SK-N-SH (cell line): ENCODE measurements around the gene SF3B1. TPM values are rescaled to one million over a fixed set of nuclear protein-coding genes. Genes with fewer than 3 reads are reported as not detected.
A peak's percentile ranks its signal among the peaks of the same experiment; 100 is the strongest.

Source experiments
- CTCF ChIA-PET: fragments of 300-600, 350-600 bp; formaldehyde crosslinking; extraction: SDS; loops from one replicate; lab custom pipeline; 2021; lab: Yijun Ruan, JAX
- POLR2A ChIA-PET: fragments of 350-600 bp; sonication (Branson Sonifier 250); formaldehyde crosslinking; extraction: SDS; loops from one replicate; lab custom pipeline; 2020; ENCODE audit warnings: antibody characterized with exemption, inconsistent platforms; lab: Yijun Ruan, JAX
- DNase-seq: peaks from one replicate; pipeline ENCODE4 v3.0.0; 2012
- H2AFZ ChIP-seq: fragments of 200-600 bp; sonication (generic); 2 replicates; pipeline ENCODE4 v1.8.1; 2016; ENCODE audit warnings: antibody characterized with exemption, mild to moderate bottlenecking, low read depth
- H3F3A ChIP-seq: fragments of 200-600 bp; sonication (generic); replicated peaks from 2 replicates; pipeline ENCODE3; 2016; ENCODE audit warnings: antibody characterized with exemption, mild to moderate bottlenecking; ENCODE audit not compliant: insufficient read depth
- H3K27ac ChIP-seq, 2 experiments: fragments of 200-500 bp in 1 of 2; fragments of 200-600 bp in 1 of 2; sonication (Bioruptor generic) in 1 of 2; sonication (generic), shearing (Covaris generic) in 1 of 2; 2 replicates each; pipeline versions ENCODE4 v1.5.1 to v1.6.1; 2014 to 2016; ENCODE audit warnings: low read depth in 2 of 2, inconsistent platforms in 1 of 2, low read length in 1 of 2, mild to moderate bottlenecking in 1 of 2, mixed read lengths in 1 of 2
- H3K27me3 ChIP-seq: fragments of 200-600 bp; sonication (generic), shearing (Covaris generic); 2 replicates; pipeline ENCODE4 v1.6.1; 2016; ENCODE audit warnings: mixed run types; ENCODE audit not compliant: insufficient read depth
- H3K36me3 ChIP-seq, 2 experiments: fragments of 200-500 bp in 1 of 2; fragments of 200-600 bp in 1 of 2; sonication (Bioruptor generic) in 1 of 2; sonication (generic) in 1 of 2; replicated peaks in 1 of 2; 2 replicates each; pipeline versions ENCODE3 to v1.5.1; 2014 to 2016; ENCODE audit warnings: low read length in 1 of 2, mild to moderate bottlenecking in 1 of 2; ENCODE audit not compliant: insufficient read depth in 2 of 2, control insufficient read depth in 1 of 2
- H3K4me1 ChIP-seq, 2 experiments: fragments of 200-500 bp in 1 of 2; fragments of 200-600 bp in 1 of 2; sonication (Bioruptor generic) in 1 of 2; sonication (generic), shearing (Covaris generic) in 1 of 2; 2 replicates each; pipeline versions ENCODE4 v1.5.1 to v1.6.1; 2014 to 2016; ENCODE audit warnings: low read depth in 1 of 2, low read length in 1 of 2, mixed run types in 1 of 2; ENCODE audit not compliant: insufficient read depth in 2 of 2, control insufficient read depth in 1 of 2
- H3K4me2 ChIP-seq: fragments of 200-600 bp; sonication (generic), shearing (Covaris generic); 2 replicates; pipeline ENCODE4 v1.6.1; 2017; ENCODE audit warnings: mixed run types
- H3K4me3 ChIP-seq, 2 experiments: fragments of 200-500 bp in 1 of 2; fragments of 200-600 bp in 1 of 2; sonication (Bioruptor generic) in 1 of 2; sonication (generic), shearing (Covaris generic) in 1 of 2; 2 replicates each; pipeline versions ENCODE4 v1.5.1 to v1.8.1; 2014 to 2016; ENCODE audit warnings: low read depth in 2 of 2, inconsistent platforms in 1 of 2, low read length in 1 of 2, mild to moderate bottlenecking in 1 of 2, mixed read lengths in 1 of 2, moderate library complexity in 1 of 2
- H3K79me2 ChIP-seq: fragments of 200-600 bp; sonication (generic); 2 replicates; pipeline ENCODE4 v1.8.1; 2017; ENCODE audit warnings: mild to moderate bottlenecking; ENCODE audit not compliant: insufficient read depth
- H3K9ac ChIP-seq: fragments of 200-600 bp; sonication (generic); 2 replicates; pipeline ENCODE4 v1.6.1; 2017; ENCODE audit warnings: mixed run types
- H3K9me2 ChIP-seq: fragments of 200-600 bp; sonication (generic); 2 replicates; pipeline ENCODE4 v1.6.1; 2017; ENCODE audit warnings: mixed run types
- H3K9me3 ChIP-seq: fragments of 200-600 bp; sonication (generic); 2 replicates; pipeline ENCODE4 v1.6.1; 2017; ENCODE audit warnings: mixed run types, mild to moderate bottlenecking, moderate library complexity
- H4K20me1 ChIP-seq: fragments of 200-600 bp; sonication (generic); 2 replicates; pipeline ENCODE4 v1.6.1; 2017; ENCODE audit warnings: mild to moderate bottlenecking, mixed run types; ENCODE audit not compliant: insufficient read depth
- CTCF ChIP-seq: fragments of 200-600 bp; sonication (generic); IDR thresholded peaks from 2 replicates; pipeline ENCODE4 v1.6.1; 2017; ENCODE audit warnings: antibody characterized with exemption, mild to moderate bottlenecking, moderate library complexity
- ELF1 ChIP-seq: IDR thresholded peaks from 2 replicates; pipeline ENCODE4 v1.4.0; 2012
- EP300 ChIP-seq, 2 experiments: IDR thresholded peaks; 2 replicates each; pipeline versions ENCODE4 v1.4.0 to v1.6.1; 2012; ENCODE audit warnings: borderline replicate concordance in 1 of 2, low read depth in 1 of 2, low read length in 1 of 2
- EZH2phosphoT487 ChIP-seq: fragments of 200-600 bp; sonication (generic); IDR thresholded peaks from 2 replicates; pipeline ENCODE4 v1.6.1; 2017; ENCODE audit warnings: low read depth, mixed run types, mild to moderate bottlenecking, antibody characterized with exemption, moderate library complexity, borderline replicate concordance
- FOXM1 ChIP-seq: IDR thresholded peaks from 2 replicates; pipeline ENCODE4 v1.4.0; 2012; ENCODE audit warnings: low read depth, mild to moderate bottlenecking
- MAX ChIP-seq: IDR thresholded peaks from 2 replicates; pipeline ENCODE4 v1.4.0; 2012; ENCODE audit warnings: low read depth
- MEF2A ChIP-seq: IDR thresholded peaks from 2 replicates; pipeline ENCODE4 v1.4.0; 2012; ENCODE audit warnings: low read depth, borderline replicate concordance
- NFIC ChIP-seq: IDR thresholded peaks from 2 replicates; pipeline ENCODE4 v1.4.0; 2012; ENCODE audit warnings: borderline replicate concordance
- NRF1 ChIP-seq: IDR thresholded peaks from 2 replicates; pipeline ENCODE4 v1.6.1; 2012; ENCODE audit warnings: low read depth, mild to moderate bottlenecking, low read length
- POLR2AphosphoS5 ChIP-seq: IDR thresholded peaks from 2 replicates; pipeline ENCODE4 v1.6.1; 2012; ENCODE audit warnings: low read depth, low read length
- RAD21 ChIP-seq: IDR thresholded peaks from 2 replicates; pipeline ENCODE4 v1.6.1; 2012; ENCODE audit warnings: mild to moderate bottlenecking, low read length
- RCOR1 ChIP-seq: fragments of 150-350 bp; IDR thresholded peaks from 2 replicates; pipeline ENCODE4 v1.6.1; 2017; ENCODE audit warnings: antibody characterized with exemption, low read length
- RFX5 ChIP-seq: IDR thresholded peaks from 2 replicates; pipeline ENCODE4 v1.6.1; 2012; ENCODE audit warnings: mild to moderate bottlenecking, improper control_type of control experiment, low read length
- RXRA ChIP-seq: IDR thresholded peaks from 2 replicates; pipeline ENCODE4 v1.4.0; 2012; ENCODE audit warnings: low read depth, mild to moderate bottlenecking, borderline replicate concordance
- TAF1 ChIP-seq: IDR thresholded peaks from 2 replicates; pipeline ENCODE4 v1.6.1; 2012; ENCODE audit warnings: low read depth, mild to moderate bottlenecking, low read length, moderate library complexity, borderline replicate concordance
- TCF12 ChIP-seq: IDR thresholded peaks from 2 replicates; pipeline ENCODE4 v1.4.0; 2012
- TEAD4 ChIP-seq: IDR thresholded peaks from 2 replicates; pipeline ENCODE4 v1.4.0; 2012; ENCODE audit warnings: mild to moderate bottlenecking, borderline replicate concordance; ENCODE audit not compliant: insufficient read depth
- USF2 ChIP-seq: fragments of 150-350 bp; IDR thresholded peaks from 2 replicates; pipeline ENCODE4 v1.6.1; 2017; ENCODE audit warnings: antibody characterized with exemption, low read length, low read depth, borderline replicate concordance
- WGBS: methylation state at CpG from one replicate; pipeline ENCODE4 v1.1.6; 2017; ENCODE audit warnings: low lambda C conversion rate; 5-methylcytosine and 5-hydroxymethylcytosine counted together
- polyA plus RNA-seq, 3 experiments: library from polyadenylated mRNA; depleted of rRNA; stranded (reverse); fragments of >200 nt; gene quantifications; 2 replicates each; pipeline ENCODE4 v1.2.3, GENCODE V29; 2012
- TF ChIP-seq, protein P1 (sequence below): IDR thresholded peaks from 2 replicates; pipeline ENCODE4; 2012
- TF ChIP-seq, protein P2 (sequence below): IDR thresholded peaks from 2 replicates; pipeline ENCODE4 v1.6.1; 2012; ENCODE audit warnings: mild to moderate bottlenecking, low read depth, low read length, moderate library complexity

Gene SF3B1
- polyA plus RNA-seq, 1 of the 3 experiments (the other 2 are of a cell fraction) = 162 TPM

DNA sequence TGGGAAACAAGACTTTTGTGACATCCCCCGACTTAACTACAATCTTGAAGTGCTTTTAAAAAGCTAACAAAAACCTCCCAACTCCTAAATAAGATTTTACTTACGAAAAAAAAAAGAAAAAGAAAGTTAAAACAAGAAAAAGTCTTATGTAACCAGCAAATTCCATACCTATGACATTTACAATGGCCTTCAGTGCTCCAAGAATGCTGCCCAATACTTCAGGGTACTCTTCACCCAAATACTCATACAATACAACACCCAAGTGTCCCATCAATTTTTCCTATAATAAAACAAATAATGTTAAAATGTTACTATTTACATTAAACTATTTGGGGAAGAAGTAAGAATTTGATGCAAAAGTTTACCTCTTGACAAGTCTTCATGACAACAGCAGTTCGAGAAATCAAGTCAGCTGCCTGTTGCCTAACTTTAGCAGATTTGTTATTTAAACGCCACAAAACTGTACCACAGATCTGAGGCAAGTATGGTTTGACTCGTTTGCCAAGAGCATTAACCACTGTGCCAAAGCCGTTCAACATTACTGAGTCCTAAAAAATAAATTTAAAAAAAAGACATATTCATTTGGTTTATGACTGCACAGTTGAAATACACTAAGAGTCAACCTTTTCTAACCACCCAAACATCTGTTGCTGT is 34.8 kb downstream of the SF3B1 start:
- CTCF ChIA-PET = no interaction called here
- POLR2A ChIA-PET = no interaction called here
- no peak overlapping the region for H3K4me3 ChIP-seq
- WGBS = 91% methylated on average over 6 of the region's 6 CpGs
- H3F3A ChIP-seq = peaks cover 34% of the 10 kb centered on the region
- peak overlapping the region; percentile 10 to 22; a peak in 2 of 4 replicates for H3K27ac ChIP-seq
- no peaks in the 10 kb centered on the region for H3K9me3 ChIP-seq
- H3K9me2 ChIP-seq = no peaks in the 10 kb centered on the region
- H3K27me3 ChIP-seq = no peaks in the 10 kb centered on the region
- no peak for DNase-seq
- H3K36me3 ChIP-seq = peaks cover 96 to 97% of the 10 kb centered on the region in 2 experiments
- H3K4me1 ChIP-seq = no peaks in the 10 kb centered on the region; a peak in 1 of 4 replicates
- H2AFZ ChIP-seq = no peak overlapping the region
- no peak overlapping the region for H3K9ac ChIP-seq
- peaks cover 21% of the 10 kb centered on the region for H3K79me2 ChIP-seq
- H3K4me2 ChIP-seq = no peak overlapping the region
- no peak for TF ChIP-seq EZH2phosphoT487
- TF ChIP-seq, all 33 proteins: peak for 0
- H4K20me1 ChIP-seq = no peaks in the 10 kb centered on the region

DNA sequence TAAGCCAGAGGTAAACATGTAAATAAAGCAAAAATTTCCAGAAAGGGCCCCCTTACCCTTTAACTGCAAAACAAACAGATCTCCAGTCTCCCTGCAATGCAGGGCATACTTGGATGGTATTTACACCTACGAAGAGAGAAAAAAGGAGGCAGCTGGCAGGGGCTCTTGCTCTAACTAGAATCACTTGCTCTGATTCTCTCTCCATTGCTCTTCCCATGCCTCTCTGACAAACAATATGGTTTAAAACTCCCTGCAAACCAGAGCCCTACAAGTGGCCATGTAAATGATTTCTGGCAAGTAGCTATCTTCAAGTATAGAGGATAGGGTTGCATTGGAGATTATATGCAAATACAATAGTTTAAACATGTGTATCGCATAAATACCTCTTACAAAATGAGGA is 35.9 kb downstream of the SF3B1 start:
- POLR2A ChIA-PET = interaction anchor here (0.6 kb wide), 1 partner anchor 476 kb away, joined by 3 read pairs; no protein-coding TSS in a partner anchor
- peaks cover 97 to 99% of the 10 kb centered on the region in 2 experiments for H3K36me3 ChIP-seq
- no peak overlapping the region for H3K4me3 ChIP-seq
- WGBS = 93% methylated on average over 2 of the region's 2 CpGs
- no peak overlapping the region for H3K9ac ChIP-seq
- peaks cover 34% of the 10 kb centered on the region for H3F3A ChIP-seq
- H3K9me3 ChIP-seq = no peaks in the 10 kb centered on the region
- H3K4me2 ChIP-seq = no peak overlapping the region
- no peaks in the 10 kb centered on the region for H3K9me2 ChIP-seq
- peaks cover 16% of the 10 kb centered on the region for H3K79me2 ChIP-seq
- no peaks in the 10 kb centered on the region for H4K20me1 ChIP-seq
- no peak overlapping the region; a peak in 1 of 4 replicates for H3K27ac ChIP-seq
- no peak for DNase-seq
- H3K4me1 ChIP-seq = no peaks in the 10 kb centered on the region; a peak in 1 of 4 replicates
- no peak overlapping the region for H2AFZ ChIP-seq
- no peaks in the 10 kb centered on the region for H3K27me3 ChIP-seq
- CTCF ChIA-PET = no interaction called here
- no peak for TF ChIP-seq CTCF
- TF ChIP-seq, protein P1, sequence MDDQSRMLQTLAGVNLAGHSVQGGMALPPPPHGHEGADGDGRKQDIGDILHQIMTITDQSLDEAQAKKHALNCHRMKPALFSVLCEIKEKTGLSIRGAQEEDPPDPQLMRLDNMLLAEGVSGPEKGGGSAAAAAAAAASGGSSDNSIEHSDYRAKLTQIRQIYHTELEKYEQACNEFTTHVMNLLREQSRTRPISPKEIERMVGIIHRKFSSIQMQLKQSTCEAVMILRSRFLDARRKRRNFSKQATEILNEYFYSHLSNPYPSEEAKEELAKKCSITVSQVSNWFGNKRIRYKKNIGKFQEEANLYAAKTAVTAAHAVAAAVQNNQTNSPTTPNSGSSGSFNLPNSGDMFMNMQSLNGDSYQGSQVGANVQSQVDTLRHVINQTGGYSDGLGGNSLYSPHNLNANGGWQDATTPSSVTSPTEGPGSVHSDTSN = no peak
- TF ChIP-seq FOXM1 = no peak
- TF ChIP-seq TAF1 = no peak
- no peak for TF ChIP-seq EZH2phosphoT487
- TF ChIP-seq MAX = no peak
- TF ChIP-seq, protein P2, sequence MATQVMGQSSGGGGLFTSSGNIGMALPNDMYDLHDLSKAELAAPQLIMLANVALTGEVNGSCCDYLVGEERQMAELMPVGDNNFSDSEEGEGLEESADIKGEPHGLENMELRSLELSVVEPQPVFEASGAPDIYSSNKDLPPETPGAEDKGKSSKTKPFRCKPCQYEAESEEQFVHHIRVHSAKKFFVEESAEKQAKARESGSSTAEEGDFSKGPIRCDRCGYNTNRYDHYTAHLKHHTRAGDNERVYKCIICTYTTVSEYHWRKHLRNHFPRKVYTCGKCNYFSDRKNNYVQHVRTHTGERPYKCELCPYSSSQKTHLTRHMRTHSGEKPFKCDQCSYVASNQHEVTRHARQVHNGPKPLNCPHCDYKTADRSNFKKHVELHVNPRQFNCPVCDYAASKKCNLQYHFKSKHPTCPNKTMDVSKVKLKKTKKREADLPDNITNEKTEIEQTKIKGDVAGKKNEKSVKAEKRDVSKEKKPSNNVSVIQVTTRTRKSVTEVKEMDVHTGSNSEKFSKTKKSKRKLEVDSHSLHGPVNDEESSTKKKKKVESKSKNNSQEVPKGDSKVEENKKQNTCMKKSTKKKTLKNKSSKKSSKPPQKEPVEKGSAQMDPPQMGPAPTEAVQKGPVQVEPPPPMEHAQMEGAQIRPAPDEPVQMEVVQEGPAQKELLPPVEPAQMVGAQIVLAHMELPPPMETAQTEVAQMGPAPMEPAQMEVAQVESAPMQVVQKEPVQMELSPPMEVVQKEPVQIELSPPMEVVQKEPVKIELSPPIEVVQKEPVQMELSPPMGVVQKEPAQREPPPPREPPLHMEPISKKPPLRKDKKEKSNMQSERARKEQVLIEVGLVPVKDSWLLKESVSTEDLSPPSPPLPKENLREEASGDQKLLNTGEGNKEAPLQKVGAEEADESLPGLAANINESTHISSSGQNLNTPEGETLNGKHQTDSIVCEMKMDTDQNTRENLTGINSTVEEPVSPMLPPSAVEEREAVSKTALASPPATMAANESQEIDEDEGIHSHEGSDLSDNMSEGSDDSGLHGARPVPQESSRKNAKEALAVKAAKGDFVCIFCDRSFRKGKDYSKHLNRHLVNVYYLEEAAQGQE = no peak
- TF ChIP-seq POLR2AphosphoS5 = no peak
- no peak for TF ChIP-seq EP300 (IDR thresholded peaks at IDR 0.05; ENCODE audit: borderline replicate concordance in 1 of 2, low read depth in 1 of 2, low read length in 1 of 2)
- no peak for TF ChIP-seq RFX5
- TF ChIP-seq ELF1 = no peak
- TF ChIP-seq MEF2A = no peak
- no peak for TF ChIP-seq NFIC
- no peak for TF ChIP-seq RXRA
- TF ChIP-seq TCF12 = no peak
- TF ChIP-seq USF2 = no peak
- TF ChIP-seq TEAD4 = no peak
- TF ChIP-seq RAD21 = no peak
- TF ChIP-seq NRF1 = no peak
- no peak for TF ChIP-seq RCOR1
- TF ChIP-seq, all 33 proteins: peak for 0
